GM13976 (cell line): ENCODE data around the gene MSI2.

Experiments used
- DNase-seq: peaks from one replicate; pipeline ENCODE4 v3.0.0; 2012; ENCODE audit warnings: low spot score
- in situ Hi-C: fragments of 300-500 bp; cut with MboI; formaldehyde crosslinking; loops from one replicate; pipeline ENCODE4 v1.12.0; 2022; ENCODE audit warnings: low sequenced_read_pairs, mixed read lengths, inconsistent platforms; ENCODE audit not compliant: unreplicated experiment
- TF ChIP-seq, protein P1 (sequence below): IDR thresholded peaks from 2 replicates; pipeline ENCODE4 v1.5.1; 2012; ENCODE audit warnings: borderline replicate concordance, mild to moderate bottlenecking; ENCODE audit not compliant: insufficient read depth; ENCODE audit errors: extremely low read depth, missing control alignments, control extremely low read depth

Gene MSI2

DNA sequence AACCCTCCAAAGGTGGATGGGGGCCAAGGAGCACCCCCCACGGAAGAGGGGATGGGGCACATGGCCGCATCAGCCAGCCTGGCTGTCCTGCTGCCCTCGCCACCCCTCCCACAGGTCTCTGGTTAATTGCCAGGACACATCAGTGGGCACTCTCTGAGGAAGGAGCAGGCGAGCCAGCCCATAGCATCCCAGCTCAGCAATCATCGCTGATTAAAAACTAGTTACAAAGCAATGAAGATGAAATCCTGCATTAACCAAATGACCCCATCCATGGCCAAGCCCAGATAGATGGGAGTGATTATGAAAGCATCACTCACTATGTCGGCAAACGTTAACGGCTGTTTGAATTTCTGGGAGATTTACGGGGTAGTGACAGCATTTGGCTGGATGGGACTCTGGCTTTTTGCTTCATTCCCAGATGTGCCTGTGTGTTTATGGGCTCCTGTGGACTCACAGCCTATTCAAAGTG, 443.5 kb downstream of the MSI2 start:
- no peak for DNase-seq
- in situ Hi-C loops: no loop called here
- TF ChIP-seq, protein P1, sequence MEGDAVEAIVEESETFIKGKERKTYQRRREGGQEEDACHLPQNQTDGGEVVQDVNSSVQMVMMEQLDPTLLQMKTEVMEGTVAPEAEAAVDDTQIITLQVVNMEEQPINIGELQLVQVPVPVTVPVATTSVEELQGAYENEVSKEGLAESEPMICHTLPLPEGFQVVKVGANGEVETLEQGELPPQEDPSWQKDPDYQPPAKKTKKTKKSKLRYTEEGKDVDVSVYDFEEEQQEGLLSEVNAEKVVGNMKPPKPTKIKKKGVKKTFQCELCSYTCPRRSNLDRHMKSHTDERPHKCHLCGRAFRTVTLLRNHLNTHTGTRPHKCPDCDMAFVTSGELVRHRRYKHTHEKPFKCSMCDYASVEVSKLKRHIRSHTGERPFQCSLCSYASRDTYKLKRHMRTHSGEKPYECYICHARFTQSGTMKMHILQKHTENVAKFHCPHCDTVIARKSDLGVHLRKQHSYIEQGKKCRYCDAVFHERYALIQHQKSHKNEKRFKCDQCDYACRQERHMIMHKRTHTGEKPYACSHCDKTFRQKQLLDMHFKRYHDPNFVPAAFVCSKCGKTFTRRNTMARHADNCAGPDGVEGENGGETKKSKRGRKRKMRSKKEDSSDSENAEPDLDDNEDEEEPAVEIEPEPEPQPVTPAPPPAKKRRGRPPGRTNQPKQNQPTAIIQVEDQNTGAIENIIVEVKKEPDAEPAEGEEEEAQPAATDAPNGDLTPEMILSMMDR: no peak

DNA sequence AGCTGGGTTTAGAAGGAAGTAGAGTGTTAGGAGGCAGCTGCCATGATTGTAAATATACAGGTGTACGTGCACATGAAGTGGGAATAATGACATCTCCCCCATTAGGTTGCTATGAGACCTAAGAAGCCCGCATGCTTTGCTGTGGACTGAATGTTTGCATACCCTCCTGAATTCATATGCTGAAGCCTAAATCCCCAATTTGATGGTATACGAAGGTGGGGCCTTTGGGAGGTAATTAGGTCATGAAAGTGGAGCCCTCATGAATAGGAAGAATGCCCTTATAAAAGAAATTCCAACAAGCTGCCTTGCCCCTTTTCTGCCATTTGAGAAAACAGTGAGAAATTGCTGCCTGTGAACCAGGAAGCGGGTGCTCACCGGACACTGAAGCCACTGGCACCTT, 444.8 kb downstream of the MSI2 start:
- in situ Hi-C loops: no loop called here
- DNase-seq: no peak
- TF ChIP-seq, protein P1: no peak

DNA sequence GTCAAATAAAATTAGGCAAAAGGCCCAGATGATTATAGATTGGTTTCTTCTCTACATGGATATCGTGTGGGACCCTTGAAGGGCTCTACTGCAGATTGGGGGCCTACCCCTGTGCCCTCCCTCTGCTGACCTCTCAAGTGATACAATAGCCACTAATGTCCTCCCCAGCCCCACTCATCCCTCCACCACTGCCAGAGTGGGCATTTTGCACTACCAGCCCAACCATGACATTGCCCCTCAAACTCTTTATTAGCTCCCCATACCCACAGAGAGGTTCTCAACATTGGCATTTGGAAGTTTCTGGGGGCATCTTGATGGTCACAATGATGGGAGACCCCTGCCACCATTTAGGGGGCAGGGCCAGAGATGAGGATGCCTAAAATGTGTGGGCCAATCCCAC, 446.9 kb downstream of the MSI2 start:
- TF ChIP-seq, protein P1: no peak
- DNase-seq: no peak
- in situ Hi-C loops: no loop called here

DNA sequence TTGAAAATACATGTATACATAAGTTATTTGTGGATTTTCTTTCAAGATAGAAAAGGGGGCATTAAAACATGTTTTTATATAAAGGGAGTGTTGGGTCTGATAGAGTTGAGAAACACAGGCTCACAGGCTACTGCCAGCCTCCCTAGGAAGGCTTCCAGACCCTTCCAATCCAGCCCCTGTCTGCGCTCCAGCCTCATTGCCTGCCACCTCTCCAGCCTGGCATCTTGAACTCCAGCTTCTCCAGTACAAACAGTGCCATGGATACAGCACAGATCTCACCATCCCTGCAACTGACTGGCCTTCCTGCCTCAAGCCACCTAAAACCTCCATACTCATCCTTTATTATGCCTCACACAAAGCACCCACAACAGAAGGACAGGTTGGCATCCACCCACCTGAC, 448.1 kb downstream of the MSI2 start:
- no peak for DNase-seq
- TF ChIP-seq, protein P1: no peak
- in situ Hi-C loops: no loop called here

DNA sequence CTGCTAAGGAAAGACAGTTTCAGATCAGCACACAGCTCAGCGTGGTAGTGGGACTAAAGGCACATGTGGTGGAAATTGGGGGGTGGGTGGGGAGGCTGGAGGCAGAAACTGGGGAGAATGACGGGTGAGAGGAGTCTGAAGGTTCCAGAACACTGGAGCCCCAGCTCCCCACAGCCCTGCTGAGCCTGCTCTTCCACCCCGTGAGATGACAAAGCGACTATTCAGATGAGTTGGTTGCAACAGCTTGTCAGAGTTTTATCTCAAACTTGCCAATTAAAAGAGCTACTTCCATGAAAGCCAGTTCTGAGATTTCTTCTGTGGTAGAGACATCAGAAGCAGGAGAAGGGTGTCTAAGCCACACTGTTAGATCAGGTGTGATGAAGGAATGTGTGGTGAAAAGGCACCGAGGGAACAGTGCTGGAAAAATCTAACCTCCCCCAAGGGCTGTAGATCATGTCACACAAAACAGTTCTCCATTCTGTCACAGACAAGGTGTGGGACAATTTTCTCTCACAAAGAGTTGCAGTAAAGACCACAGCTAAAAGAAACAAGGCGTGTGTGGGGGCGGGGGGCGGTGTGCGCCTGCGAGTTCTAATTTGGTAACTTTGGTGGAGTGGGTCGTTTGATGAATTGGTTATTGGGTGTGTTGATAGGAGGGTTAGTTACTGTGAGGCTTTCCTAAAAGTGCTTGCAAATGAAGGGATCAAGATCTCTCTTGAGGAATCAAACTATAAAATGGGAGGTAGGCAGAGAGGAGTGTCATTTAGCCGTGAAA, 449.8 kb downstream of the MSI2 start:
- DNase-seq: no peak
- in situ Hi-C loops: no loop called here
- TF ChIP-seq, protein P1: no peak

DNA sequence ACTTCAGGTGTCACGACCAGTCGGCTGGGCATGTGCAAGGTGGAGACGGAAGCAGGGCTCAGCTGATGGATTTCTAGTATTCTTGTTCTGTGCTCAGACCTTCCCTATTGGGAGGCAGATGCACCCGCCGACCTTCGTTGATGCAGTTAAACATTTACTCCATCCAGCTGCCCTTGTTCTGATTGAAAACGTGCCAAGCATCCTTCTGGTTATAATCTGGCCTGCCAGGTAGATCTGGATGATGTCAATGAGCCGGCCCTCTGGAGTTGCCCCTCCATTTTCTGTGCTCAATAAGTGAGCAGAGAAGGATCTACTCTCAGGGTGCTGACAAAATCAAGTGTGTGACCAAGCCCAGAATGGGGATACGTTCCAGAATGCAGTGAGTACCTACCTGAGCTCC, 450.4 kb downstream of the MSI2 start:
- no peak for DNase-seq
- in situ Hi-C loops: no loop called here

More for the DNA sequence above, 450.4 kb downstream of the MSI2 start:
- TF ChIP-seq, protein P1: no peak
